HUES64 (cell line): ENCODE results near the gene SCRN3.
"Not testable (repeated sequence)": the region's sequence is repeated elsewhere in the genome, so short reads cannot be mapped to it uniquely, and the experiment has no call there.

Experiments
- H3K27ac ChIP-seq: 2 replicates; pipeline ENCODE4 v1.7.0; 2013; ENCODE audit warnings: low read depth, low read length, inconsistent platforms
- H3K27me3 ChIP-seq: 2 replicates; pipeline ENCODE4 v1.6.1; 2013; ENCODE audit warnings: mild to moderate bottlenecking, low read length; ENCODE audit not compliant: insufficient read depth
- H3K36me3 ChIP-seq: 2 replicates; pipeline ENCODE4 v1.6.1; 2013; ENCODE audit warnings: mild to moderate bottlenecking, low read length; ENCODE audit not compliant: insufficient read depth
- H3K4me1 ChIP-seq: 2 replicates; pipeline ENCODE4 v1.6.1; 2013; ENCODE audit warnings: mild to moderate bottlenecking, low read length, moderate library complexity; ENCODE audit not compliant: insufficient read depth
- H3K4me3 ChIP-seq: 2 replicates; pipeline ENCODE4 v1.5.1; 2013; ENCODE audit warnings: mild to moderate bottlenecking, low read length, moderate library complexity
- H3K9ac ChIP-seq: 2 replicates; pipeline ENCODE4 v1.6.1; 2013; ENCODE audit warnings: mild to moderate bottlenecking, low read depth, low read length
- H3K9me3 ChIP-seq: 2 replicates; pipeline ENCODE4 v1.6.1; 2013; ENCODE audit warnings: low read depth, low read length; ENCODE audit not compliant: insufficient read depth
- WGBS: fragments of 150-250, 120-280 bp; methylation state at CpG from one replicate; pipeline ENCODE4 v1.1.7; 2013; ENCODE audit warnings: missing lambda C conversion rate; 5-methylcytosine and 5-hydroxymethylcytosine counted together

SCRN3 gene

GRCh38 chr2:174403628-174404027 lies 8.1 kb downstream of the SCRN3 start:
- H3K9me3 ChIP-seq, result no peaks in the 10 kb centered on the region

GRCh38 chr2:174410039-174410438 lies 14.5 kb downstream of the SCRN3 start:
- peak overlapping the region; percentile 88 for H3K9ac ChIP-seq
- not testable (repeated sequence) for H3K9me3 ChIP-seq, H3K36me3 ChIP-seq, H3K27me3 ChIP-seq, H3K4me1 ChIP-seq
- WGBS, result 6% methylated on average over 14 of the region's 31 CpGs
- H3K27ac ChIP-seq, result 0 out of 2 replicates have a peak overlapping the region, but pooled peaks have one; percentile 49
- peak overlapping the region; percentile 77 for H3K4me3 ChIP-seq

More at GRCh38 chr2:174403628-174404027, 8.1 kb downstream of the SCRN3 start:
- Histone ChIP-seq H3K4me1 (no peaks in the 10 kb centered on the region), H3K4me3 (no peak overlapping the region), H3K27me3 (no peaks in the 10 kb centered on the region), H3K9ac (no peak overlapping the region), H3K36me3 (no peaks in the 10 kb centered on the region), H3K27ac (no peak overlapping the region)

- no peak overlapping the region for H3K27ac ChIP-seq
- H3K9ac ChIP-seq, result no peak overlapping the region
- H3K27me3 ChIP-seq, result no peaks in the 10 kb centered on the region
- H3K9me3 ChIP-seq, result no peaks in the 10 kb centered on the region
- peaks cover 2% of the 10 kb centered on the region; the same call in 1 of the 2 replicates for H3K36me3 ChIP-seq
- H3K4me1 ChIP-seq, result peaks cover 9% of the 10 kb centered on the region; the same call in 1 of the 2 replicates
- H3K4me3 ChIP-seq, result no peak overlapping the region
Measured at GRCh38 chr2:174412256-174412655, 16.7 kb downstream of the SCRN3 start.

GRCh38 chr2:174428214-174428613 lies 32.7 kb downstream of the SCRN3 start:
- Histone ChIP-seq H3K27ac (no peak overlapping the region), H3K4me1 (no peaks in the 10 kb centered on the region), H3K36me3 (peaks cover 22% of the 10 kb centered on the region), H3K9ac (no peak overlapping the region), H3K27me3 (no peaks in the 10 kb centered on the region), H3K4me3 (no peak overlapping the region), H3K9me3 (peaks cover 2% of the 10 kb centered on the region; the same call in 1 of the 2 replicates)
- WGBS, result no CpG with 5 or more reads among the region's 1 CpG

GRCh38 chr2:174430066-174430465 lies 34.5 kb downstream of the SCRN3 start:
- WGBS, result 68% methylated on average over 2 of the region's 2 CpGs
- H3K4me1 ChIP-seq, result no peaks in the 10 kb centered on the region
- H3K4me3 ChIP-seq, result no peak overlapping the region
- no peak overlapping the region for H3K27ac ChIP-seq
- H3K9ac ChIP-seq, result no peak overlapping the region
- no peaks in the 10 kb centered on the region for H3K27me3 ChIP-seq
- peaks cover 2% of the 10 kb centered on the region; the same call in 1 of the 2 replicates for H3K9me3 ChIP-seq
- peaks cover 22% of the 10 kb centered on the region for H3K36me3 ChIP-seq

GRCh38 chr2:174431902-174432301 lies 36.4 kb downstream of the SCRN3 start:
- Histone ChIP-seq H3K27ac (no peak overlapping the region), H3K9me3 (peaks cover 2% of the 10 kb centered on the region; the same call in 1 of the 2 replicates), H3K36me3 (peaks cover 22% of the 10 kb centered on the region), H3K9ac (no peak overlapping the region), H3K27me3 (no peaks in the 10 kb centered on the region), H3K4me1 (no peaks in the 10 kb centered on the region), H3K4me3 (no peak overlapping the region)
- WGBS, result 93% methylated on average over 1 of the region's 1 CpG

- Histone ChIP-seq H3K9me3 (no peaks in the 10 kb centered on the region), H3K4me1 (no peaks in the 10 kb centered on the region), H3K4me3 (no peak overlapping the region), H3K9ac (no peak overlapping the region), H3K36me3 (0 out of 2 replicates have a peak, but pooled peaks cover 4% of the 10 kb centered on the region), H3K27ac (no peak overlapping the region), H3K27me3 (no peaks in the 10 kb centered on the region)
Measured at GRCh38 chr2:174436351-174436750, 40.8 kb downstream of the SCRN3 start.

GRCh38 chr2:174438146-174438886 lies 42.8 kb downstream of the SCRN3 start:
- no peaks in the 10 kb centered on the region for H3K9me3 ChIP-seq
- H3K27ac ChIP-seq, result no peak overlapping the region
- peaks cover 6% of the 10 kb centered on the region; the same call in 1 of the 2 replicates for H3K4me1 ChIP-seq
- H3K4me3 ChIP-seq, result no peak overlapping the region
- 93% methylated on average over 13 of the region's 13 CpGs for WGBS
- no peak overlapping the region for H3K9ac ChIP-seq
- H3K27me3 ChIP-seq, result no peaks in the 10 kb centered on the region
- H3K36me3 ChIP-seq, result 0 out of 2 replicates have a peak, but pooled peaks cover 4% of the 10 kb centered on the region

- Histone ChIP-seq H3K36me3 (0 out of 2 replicates have a peak, but pooled peaks cover 4% of the 10 kb centered on the region), H3K4me1 (peaks cover 6% of the 10 kb centered on the region; the same call in 1 of the 2 replicates), H3K9me3 (no peaks in the 10 kb centered on the region), H3K27ac (no peak overlapping the region), H3K4me3 (no peak overlapping the region), H3K27me3 (no peaks in the 10 kb centered on the region), H3K9ac (no peak overlapping the region)
- no CpG with 5 or more reads among the region's 2 CpGs for WGBS
Measured at GRCh38 chr2:174439323-174439722, 43.8 kb downstream of the SCRN3 start.

- Histone ChIP-seq H3K27me3 (no peaks in the 10 kb centered on the region), H3K36me3 (0 out of 2 replicates have a peak, but pooled peaks cover 4% of the 10 kb centered on the region), H3K9ac (no peak overlapping the region), H3K27ac (no peak overlapping the region), H3K4me3 (no peak overlapping the region), H3K4me1 (peaks cover 11% of the 10 kb centered on the region), H3K9me3 (no peaks in the 10 kb centered on the region)
- 92% methylated on average over 2 of the region's 2 CpGs for WGBS
Measured at GRCh38 chr2:174439950-174440349, 44.4 kb downstream of the SCRN3 start.

- Histone ChIP-seq H3K27me3 (no peaks in the 10 kb centered on the region), H3K4me3 (no peak overlapping the region)
- 89% methylated on average over 3 of the region's 3 CpGs for WGBS
Measured at GRCh38 chr2:174442546-174443510, 47.3 kb downstream of the SCRN3 start.

More at GRCh38 chr2:174442546-174443510, 47.3 kb downstream of the SCRN3 start:
- H3K9ac ChIP-seq, result no peak overlapping the region
- H3K9me3 ChIP-seq, result no peaks in the 10 kb centered on the region
- no peak overlapping the region for H3K27ac ChIP-seq
- 0 out of 2 replicates have a peak, but pooled peaks cover 4% of the 10 kb centered on the region for H3K36me3 ChIP-seq
- H3K4me1 ChIP-seq, result peaks cover 12% of the 10 kb centered on the region
